BJ (cell line): ENCODE results near the gene PROM2. TPM values are rescaled to one million over a fixed set of nuclear protein-coding genes. Genes with fewer than 3 reads are reported as not detected.

Experiments
- CTCF ChIA-PET: fragments of 350-600 bp; formaldehyde crosslinking; extraction: SDS; loops from one replicate; lab custom pipeline; 2021; ENCODE audit warnings: antibody characterized with exemption, inconsistent platforms; lab: Yijun Ruan, JAX
- POLR2A ChIA-PET: fragments of 300-600 bp; sonication (Branson Sonifier 250); formaldehyde crosslinking; extraction: SDS; loops from one replicate; lab custom pipeline; 2021; ENCODE audit warnings: antibody characterized with exemption; lab: Charles Lee
- DNase-seq: peaks from one replicate; pipeline ENCODE4 v3.0.0-alpha.2; 2011; ENCODE audit warnings: low read depth
- H3K27me3 ChIP-seq: 2 replicates; pipeline ENCODE4 v1.6.0; 2011; ENCODE audit warnings: low read length; ENCODE audit not compliant: control insufficient read depth, insufficient read depth
- H3K36me3 ChIP-seq: 2 replicates; pipeline ENCODE4 v1.5.1; 2011; ENCODE audit warnings: low read length; ENCODE audit not compliant: control insufficient read depth, insufficient read depth
- H3K4me3 ChIP-seq: 2 replicates; pipeline ENCODE4 v1.5.1; 2011; ENCODE audit warnings: low read depth, mild to moderate bottlenecking, control low read depth, low read length
- polyA plus RNA-seq: library from polyadenylated mRNA; depleted of rRNA; stranded (reverse); fragments of >200 nt; gene quantifications from 2 replicates; pipeline ENCODE4 v1.2.3, GENCODE V29; 2011
- TF ChIP-seq, protein P1 (sequence below): IDR thresholded peaks from 2 replicates; pipeline ENCODE4 v1.5.1; 2011; ENCODE audit warnings: low read depth, mild to moderate bottlenecking, control low read depth, inconsistent platforms, low read length, moderate library complexity; ENCODE audit not compliant: insufficient read depth

PROM2 gene
- polyA plus RNA-seq, 1 experiment, result 0.50 TPM

DNA sequence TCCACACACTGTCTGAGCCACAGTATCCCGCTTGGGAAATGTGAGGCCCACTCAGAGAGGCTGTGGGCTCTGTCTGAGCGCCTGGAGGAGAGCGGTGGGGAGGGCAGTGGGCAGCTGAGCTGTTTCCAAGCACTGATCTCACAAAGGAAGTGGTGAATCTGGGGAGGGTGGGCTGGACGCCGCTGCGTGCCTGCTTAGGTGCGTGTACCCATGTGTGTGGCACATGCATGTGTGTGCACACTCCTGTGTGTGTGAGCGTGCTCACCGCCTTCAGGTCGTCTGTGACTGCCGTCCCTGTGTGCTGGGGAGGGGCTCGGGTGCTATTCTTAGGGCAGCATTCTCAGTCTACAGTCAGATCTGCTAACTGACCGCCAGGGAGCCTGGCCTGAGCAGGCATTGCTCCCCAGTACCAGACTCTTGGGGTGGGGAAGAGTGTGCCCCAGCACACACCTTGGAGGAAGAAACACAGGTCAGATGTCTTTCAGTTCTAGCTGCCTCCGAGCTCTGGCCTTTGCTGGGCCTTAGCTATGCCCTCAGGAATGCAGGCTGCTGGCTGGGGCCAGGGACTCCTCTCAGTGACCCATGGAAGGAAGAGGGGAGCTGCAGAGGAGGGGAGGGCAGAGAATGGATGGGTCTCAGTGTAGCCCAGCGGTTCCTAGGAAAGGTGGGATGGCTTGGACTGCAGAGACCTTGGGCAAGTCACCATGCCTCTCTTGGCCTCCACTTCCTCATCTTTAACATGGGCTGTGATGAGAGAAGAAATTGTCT is 54.3 kb downstream of the PROM2 start:
- Histone ChIP-seq H3K36me3 (no peaks in the 10 kb centered on the region), H3K27me3 (no peaks in the 10 kb centered on the region), H3K4me3 (no peak overlapping the region)
- DNase-seq, result no peak
- ChIA-PET POLR2A (interaction anchor here (0.6 kb wide), 1 partner anchor 16 kb away, joined by 4 read pairs; no protein-coding TSS in a partner anchor), CTCF (interaction anchor here (1.3 to 5.2 kb wide), 3 partner anchors 13 to 97 kb away, joined by 3 to 29 read pairs (median 11); no protein-coding TSS in a partner anchor)
- TF ChIP-seq, protein P1, sequence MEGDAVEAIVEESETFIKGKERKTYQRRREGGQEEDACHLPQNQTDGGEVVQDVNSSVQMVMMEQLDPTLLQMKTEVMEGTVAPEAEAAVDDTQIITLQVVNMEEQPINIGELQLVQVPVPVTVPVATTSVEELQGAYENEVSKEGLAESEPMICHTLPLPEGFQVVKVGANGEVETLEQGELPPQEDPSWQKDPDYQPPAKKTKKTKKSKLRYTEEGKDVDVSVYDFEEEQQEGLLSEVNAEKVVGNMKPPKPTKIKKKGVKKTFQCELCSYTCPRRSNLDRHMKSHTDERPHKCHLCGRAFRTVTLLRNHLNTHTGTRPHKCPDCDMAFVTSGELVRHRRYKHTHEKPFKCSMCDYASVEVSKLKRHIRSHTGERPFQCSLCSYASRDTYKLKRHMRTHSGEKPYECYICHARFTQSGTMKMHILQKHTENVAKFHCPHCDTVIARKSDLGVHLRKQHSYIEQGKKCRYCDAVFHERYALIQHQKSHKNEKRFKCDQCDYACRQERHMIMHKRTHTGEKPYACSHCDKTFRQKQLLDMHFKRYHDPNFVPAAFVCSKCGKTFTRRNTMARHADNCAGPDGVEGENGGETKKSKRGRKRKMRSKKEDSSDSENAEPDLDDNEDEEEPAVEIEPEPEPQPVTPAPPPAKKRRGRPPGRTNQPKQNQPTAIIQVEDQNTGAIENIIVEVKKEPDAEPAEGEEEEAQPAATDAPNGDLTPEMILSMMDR, result no peak

DNA sequence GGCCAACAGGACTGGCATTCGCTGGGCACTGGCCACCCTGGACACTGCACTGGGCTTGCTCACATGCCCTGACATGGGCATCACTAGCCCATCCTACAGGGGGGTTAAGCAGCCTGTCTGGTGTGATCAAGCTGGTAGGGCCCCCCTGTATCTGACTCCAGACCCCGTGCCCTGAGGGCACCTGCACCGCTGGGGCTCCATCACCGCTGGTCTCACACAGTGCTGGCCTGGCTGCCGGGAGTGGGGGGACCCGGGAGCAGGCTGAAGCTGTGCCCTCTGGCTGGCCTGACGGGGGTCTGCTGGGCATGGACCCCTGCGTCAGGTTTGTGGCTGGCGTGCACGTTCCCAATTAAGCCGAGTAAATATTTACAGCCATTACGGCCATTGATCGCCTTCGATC is 55.2 kb downstream of the PROM2 start:
- no peak for DNase-seq
- Histone ChIP-seq H3K4me3 (no peak overlapping the region), H3K36me3 (no peaks in the 10 kb centered on the region), H3K27me3 (no peaks in the 10 kb centered on the region)
- TF ChIP-seq, protein P1, result no peak
- POLR2A ChIA-PET, result no interaction called here
- CTCF ChIA-PET, result interaction anchor here (0.8 to 5.2 kb wide), 6 partner anchors 9 to 98 kb away, joined by 3 to 29 read pairs (median 8); no protein-coding TSS in a partner anchor

DNA sequence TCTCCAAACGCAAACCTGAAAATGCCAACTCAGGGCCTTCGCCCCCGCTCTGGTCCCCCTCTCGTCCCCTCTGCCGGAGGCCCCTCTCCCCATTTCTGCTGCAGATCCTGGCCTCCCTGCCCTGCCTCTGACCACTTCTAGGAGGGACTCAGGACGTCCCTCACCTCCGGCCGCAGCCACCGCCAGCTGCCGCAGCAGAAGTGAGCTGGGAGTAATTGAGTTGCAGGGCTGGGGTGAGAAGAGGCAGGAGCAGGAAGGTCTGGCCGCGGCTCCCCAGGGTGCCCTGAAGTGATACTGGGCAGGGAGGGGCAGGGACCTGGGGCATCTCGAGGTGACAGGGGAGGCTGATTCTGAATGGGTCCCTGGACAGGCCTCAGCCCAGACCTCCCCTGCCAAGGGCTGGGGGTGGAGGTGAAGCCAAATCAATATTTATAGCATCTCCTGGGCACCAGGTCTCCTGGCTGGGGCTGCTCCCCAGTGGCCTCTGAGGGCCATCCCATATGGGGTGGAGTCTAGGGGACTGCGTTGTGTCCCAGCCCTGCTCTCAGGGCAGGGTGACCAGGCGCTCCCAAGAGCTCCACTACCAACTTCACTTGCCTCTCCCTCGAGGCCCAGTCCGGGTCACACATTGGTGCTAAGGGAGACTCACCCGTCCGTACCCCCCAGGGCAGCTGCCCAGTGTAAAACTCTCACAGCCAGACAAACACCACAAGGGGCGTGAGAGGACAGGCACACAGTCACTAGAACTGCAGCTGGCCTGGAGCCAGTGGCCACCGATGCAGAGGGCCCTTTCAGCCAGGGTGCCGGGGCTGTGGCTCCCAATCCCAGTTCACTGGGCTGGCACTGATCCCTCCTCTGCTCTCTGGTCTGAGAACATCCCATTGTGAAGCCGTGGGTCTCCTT is 55.9 kb downstream of the PROM2 start:
- no peak overlapping the region for H3K4me3 ChIP-seq
- no peak for DNase-seq
- TF ChIP-seq, protein P1, result no peak
- POLR2A ChIA-PET, result no interaction called here
- CTCF ChIA-PET, result interaction anchor here (0.8 to 5.2 kb wide), 5 partner anchors 8 to 48 kb away, joined by 3 to 29 read pairs (median 4); no protein-coding TSS in a partner anchor
- no peaks in the 10 kb centered on the region for H3K36me3 ChIP-seq
- H3K27me3 ChIP-seq, result no peaks in the 10 kb centered on the region

DNA sequence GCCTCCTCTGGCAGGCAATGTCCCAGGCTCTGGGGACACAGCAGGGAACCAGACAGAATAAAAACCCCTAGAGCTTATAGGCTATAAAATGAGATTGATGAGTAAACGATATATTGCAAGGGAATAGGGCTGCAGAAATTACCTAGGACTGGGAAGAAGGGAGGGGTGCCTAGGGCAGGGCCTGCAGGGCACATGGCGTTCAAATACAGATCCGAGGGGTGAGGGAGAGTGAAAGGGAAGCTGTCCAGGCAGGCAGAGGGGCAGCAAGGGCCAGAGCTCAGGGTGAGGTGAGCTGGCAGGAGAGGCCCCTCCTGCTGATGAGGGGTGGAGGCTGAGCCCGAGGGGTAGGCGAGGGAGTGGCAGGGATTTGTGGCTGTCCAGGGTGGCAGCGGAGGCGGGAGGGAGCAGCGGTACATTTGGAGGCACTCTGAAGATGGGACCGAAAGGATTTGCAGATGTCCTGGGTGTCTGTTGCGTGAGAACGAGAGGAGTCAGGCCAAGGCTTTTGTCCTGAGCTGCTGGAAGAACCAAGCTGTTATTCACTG is 56.6 kb downstream of the PROM2 start:
- TF ChIP-seq, protein P1, result no peak
- Histone ChIP-seq H3K36me3 (no peaks in the 10 kb centered on the region), H3K27me3 (no peaks in the 10 kb centered on the region), H3K4me3 (no peak overlapping the region)
- ChIA-PET CTCF (interaction anchor here (0.9 to 5.2 kb wide), 3 partner anchors 14 to 18 kb away, joined by 3 to 29 read pairs (median 12); no protein-coding TSS in a partner anchor), POLR2A (no interaction called here)
- DNase-seq, result no peak

DNA sequence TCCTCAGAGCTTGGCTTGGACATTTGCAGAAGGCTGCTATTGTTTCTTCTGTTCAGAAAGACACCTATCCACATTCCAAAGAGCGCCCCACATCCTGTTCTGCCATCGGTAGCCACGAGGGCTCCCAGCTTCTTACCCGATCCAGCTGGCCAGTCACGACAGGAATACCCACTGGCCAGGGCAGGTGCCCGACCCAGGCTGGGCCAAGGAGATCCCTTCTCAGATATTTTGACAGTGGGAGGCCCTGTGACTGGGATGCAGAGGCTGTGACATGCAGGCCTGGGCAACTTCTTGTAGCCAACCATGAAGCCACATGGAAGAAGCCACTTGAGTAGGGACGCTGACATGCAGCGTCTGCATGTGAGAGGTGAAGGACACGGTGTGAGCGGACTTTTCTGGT is 57.4 kb downstream of the PROM2 start:
- CTCF ChIA-PET, result interaction anchor here (2.2 to 5.2 kb wide), 2 partner anchors 14 to 16 kb away, joined by 12 to 29 read pairs; no protein-coding TSS in a partner anchor
- POLR2A ChIA-PET, result no interaction called here

More for the DNA sequence above, 57.4 kb downstream of the PROM2 start:
- no peaks in the 10 kb centered on the region for H3K27me3 ChIP-seq
- no peak for DNase-seq
- TF ChIP-seq, protein P1, result no peak
- H3K36me3 ChIP-seq, result no peaks in the 10 kb centered on the region
- H3K4me3 ChIP-seq, result no peak overlapping the region
